HEK293 (cell line): Measurements from ENCODE around the gene SEMA4C.

Experiments
- CTCF ChIA-PET: fragments of 350-600 bp; formaldehyde crosslinking; extraction: SDS; loops from one replicate; lab custom pipeline; 2021; ENCODE audit warnings: antibody characterized with exemption; lab: Yijun Ruan, JAX
- POLR2A ChIA-PET: fragments of 300-600 bp; formaldehyde crosslinking; extraction: SDS; loops from one replicate; lab custom pipeline; 2020; ENCODE audit warnings: antibody characterized with exemption, inconsistent platforms; lab: Yijun Ruan, JAX
- H3K27ac ChIP-seq: fragments of 200-500 bp; sonication (Bioruptor generic); 2 replicates; pipeline ENCODE4 v1.5.1; 2014; ENCODE audit warnings: low read depth, low read length, control low read depth, inconsistent platforms; ENCODE audit errors: extremely low read depth
- H3K36me3 ChIP-seq, 2 experiments: fragments of 200-500 bp in 1 of 2; sonication (Bioruptor generic) in 1 of 2; 1 replicate in 1 of 2; 2 replicates in 1 of 2; pipeline ENCODE4 v1.5.1; 2014 to 2017; ENCODE audit warnings: inconsistent platforms in 2 of 2, low read length in 2 of 2; ENCODE audit not compliant: control insufficient read depth in 2 of 2, insufficient read depth in 1 of 2
- H3K4me1 ChIP-seq: fragments of 200-500 bp; sonication (Bioruptor generic); 2 replicates; pipeline ENCODE4 v1.5.1; 2014; ENCODE audit warnings: mild to moderate bottlenecking, low read length, inconsistent platforms; ENCODE audit not compliant: control insufficient read depth, insufficient read depth
- H3K4me3 ChIP-seq: 2 replicates; pipeline ENCODE4 v1.5.1; 2011; ENCODE audit warnings: low read depth, mild to moderate bottlenecking, control low read depth, low read length, moderate library complexity
- H3K9me3 ChIP-seq: fragments of 200-500 bp; sonication (Bioruptor generic); 2 replicates; pipeline ENCODE4 v1.5.1; 2014; ENCODE audit warnings: low read depth, low read length, inconsistent platforms; ENCODE audit not compliant: control insufficient read depth, insufficient read depth
- BCL6B ChIP-seq: fragments of 450-650 bp; formaldehyde crosslinking; IDR thresholded peaks from 2 replicates; pipeline ENCODE4 v1.5.1; 2017; ENCODE audit warnings: missing biosample characterization, missing genetic modification characterization
- FEZF1 ChIP-seq: fragments of 450-650 bp; formaldehyde crosslinking; IDR thresholded peaks from 2 replicates; pipeline ENCODE4 v1.5.1; 2016; ENCODE audit warnings: missing biosample characterization, missing genetic modification characterization
- GLI4 ChIP-seq: fragments of 450-650 bp; formaldehyde crosslinking; IDR thresholded peaks from 2 replicates; pipeline ENCODE4 v1.5.1; 2016; ENCODE audit warnings: missing biosample characterization, missing genetic modification characterization
- HOXA7 ChIP-seq: sonication (generic); formaldehyde crosslinking; IDR thresholded peaks from 2 replicates; pipeline ENCODE4 v1.8.1; 2022; ENCODE audit warnings: missing genetic modification reagents, borderline replicate concordance
- KLF17 ChIP-seq: fragments of 450-650 bp; formaldehyde crosslinking; IDR thresholded peaks from 2 replicates; pipeline ENCODE4 v1.5.1; 2016; ENCODE audit warnings: missing biosample characterization, missing genetic modification characterization
- OVOL3 ChIP-seq: fragments of 450-650 bp; formaldehyde crosslinking; IDR thresholded peaks from 2 replicates; pipeline ENCODE4 v1.5.1; 2016; ENCODE audit warnings: missing biosample characterization, missing genetic modification characterization
- PATZ1 ChIP-seq: fragments of 450-650 bp; formaldehyde crosslinking; IDR thresholded peaks from 2 replicates; pipeline ENCODE4 v1.5.1; 2016; ENCODE audit warnings: missing biosample characterization, missing genetic modification characterization
- PRDM4 ChIP-seq: fragments of 450-650 bp; formaldehyde crosslinking; IDR thresholded peaks from 2 replicates; pipeline ENCODE4 v1.5.1; 2017; ENCODE audit warnings: missing biosample characterization, missing genetic modification characterization
- SP7 ChIP-seq: fragments of 450-650 bp; formaldehyde crosslinking; IDR thresholded peaks from 2 replicates; pipeline ENCODE4 v1.5.1; 2016; ENCODE audit warnings: missing biosample characterization, missing genetic modification characterization
- ZBTB10 ChIP-seq: fragments of 450-650 bp; formaldehyde crosslinking; IDR thresholded peaks from 2 replicates; pipeline ENCODE4 v1.5.1; 2016; ENCODE audit warnings: missing biosample characterization, missing genetic modification characterization
- ZBTB26 ChIP-seq: fragments of 450-650 bp; formaldehyde crosslinking; optimal IDR thresholded peaks from 2 replicates; pipeline ENCODE3; 2016; ENCODE audit warnings: missing biosample characterization, mild to moderate bottlenecking, missing genetic modification characterization
- ZNF121 ChIP-seq: fragments of 450-650 bp; formaldehyde crosslinking; IDR thresholded peaks from 2 replicates; pipeline ENCODE4 v1.5.1; 2016; ENCODE audit warnings: missing biosample characterization, missing genetic modification characterization
- ZNF23 ChIP-seq: fragments of 450-650 bp; formaldehyde crosslinking; IDR thresholded peaks from 2 replicates; pipeline ENCODE4 v1.5.1; 2016; ENCODE audit warnings: missing biosample characterization, missing genetic modification characterization, borderline replicate concordance
- ZNF24 ChIP-seq: fragments of 450-650 bp; formaldehyde crosslinking; IDR thresholded peaks from 2 replicates; pipeline ENCODE4 v1.5.1; 2016; ENCODE audit warnings: missing biosample characterization, missing genetic modification characterization
- ZNF280C ChIP-seq: fragments of 450-650 bp; formaldehyde crosslinking; IDR thresholded peaks from 2 replicates; pipeline ENCODE4 v1.5.1; 2016; ENCODE audit warnings: missing biosample characterization, missing genetic modification characterization
- ZNF555 ChIP-seq: fragments of 450-650 bp; formaldehyde crosslinking; conservative IDR thresholded peaks from 2 replicates; pipeline ENCODE4 v1.5.1; 2017; ENCODE audit warnings: missing biosample characterization, mild to moderate bottlenecking, missing genetic modification characterization, inconsistent platforms
- ZNF560 ChIP-seq: fragments of 450-650 bp; formaldehyde crosslinking; IDR thresholded peaks from 2 replicates; pipeline ENCODE4 v1.5.1; 2017; ENCODE audit warnings: missing biosample characterization, missing genetic modification characterization, borderline replicate concordance
- ZSCAN5A ChIP-seq: fragments of 450-650 bp; formaldehyde crosslinking; IDR thresholded peaks from 2 replicates; pipeline ENCODE4 v1.5.1; 2016; ENCODE audit warnings: missing biosample characterization, missing genetic modification characterization

The SEMA4C gene

GRCh38 chr2:96828436-96828835 lies 41.4 kb downstream of the SEMA4C start:
- POLR2A ChIA-PET, result interaction anchor here (0.5 to 1.4 kb wide), 3 partner anchors 9 to 16 kb away, joined by 3 read pairs; no protein-coding TSS in a partner anchor
- peaks cover 24 to 89% of the 10 kb centered on the region in 2 experiments for H3K36me3 ChIP-seq
- no peak overlapping the region for H3K27ac ChIP-seq
- TF ChIP-seq ZNF555 (tag by site-specific recombination) (no peak), ZBTB26 (tag by site-specific recombination) (no peak), GLI4 (tag by site-specific recombination) (no peak), PRDM4 (no peak), KLF17 (tag by site-specific recombination) (no peak), ZNF280C (tag by site-specific recombination) (no peak), ZNF23 (tag by site-specific recombination) (no peak)
- H3K4me3 ChIP-seq, result no peak overlapping the region
- peaks cover 8% of the 10 kb centered on the region for H3K4me1 ChIP-seq
- no peaks in the 10 kb centered on the region for H3K9me3 ChIP-seq
- CTCF ChIA-PET, result interaction anchor here (0.6 kb wide), 2 partner anchors 75 to 160 kb away, joined by 3 to 4 read pairs; no protein-coding TSS in a partner anchor

GRCh38 chr2:96826546-96827278 lies 43.2 kb downstream of the SEMA4C start:
- Histone ChIP-seq H3K4me1 (peaks cover 3% of the 10 kb centered on the region; the same call in 1 of the 2 replicates), H3K27ac (no peak overlapping the region), H3K4me3 (no peak overlapping the region), H3K9me3 (no peaks in the 10 kb centered on the region), H3K36me3 (peaks cover 29 to 83% of the 10 kb centered on the region in 2 experiments)
- CTCF ChIA-PET, result no interaction called here
- POLR2A ChIA-PET, result no interaction called here
- TF ChIP-seq ZNF560 (tag by site-specific recombination) (no peak), SP7 (tag by site-specific recombination) (no peak), PATZ1 (no peak), ZNF24 (tag by site-specific recombination) (no peak), OVOL3 (no peak), ZNF121 (tag by site-specific recombination) (no peak), HOXA7 (CRISPR knock-in tag) (no peak), BCL6B (tag by site-specific recombination) (no peak), FEZF1 (no peak), ZSCAN5A (no peak), ZBTB10 (tag by site-specific recombination) (no peak)
